HTERT RPE-1 (cell line): ENCODE measurements around the gene CNGB1.
"Not testable (repeated sequence)": the region's sequence is repeated elsewhere in the genome, so short reads cannot be mapped to it uniquely, and the experiment has no call there.

ENCODE experiments used
- in situ Hi-C: fragments of 300-500 bp; cut with MboI; formaldehyde crosslinking; loops from 4 replicates; pipeline ENCODE4 v1.14.3; 2020; ENCODE audit warnings: low sequenced_read_pairs

Gene CNGB1

GRCh38 chr16:57938484-57938883, 32.4 kb downstream of the CNGB1 start:
- in situ Hi-C loops: no loop called here

GRCh38 chr16:57937861-57938260, 33.1 kb downstream of the CNGB1 start:
- in situ Hi-C loops: no loop called here

- in situ Hi-C loops: no loop called here
Measured at GRCh38 chr16:57935904-57936303, 35.0 kb downstream of the CNGB1 start.

GRCh38 chr16:57930533-57930932, 40.4 kb downstream of the CNGB1 start:
- in situ Hi-C loops: no loop called here

- in situ Hi-C loops: no loop called here
Measured at GRCh38 chr16:57929250-57929649, 41.7 kb downstream of the CNGB1 start.

- in situ Hi-C loops: no loop called here
Measured at GRCh38 chr16:57926041-57926440, 44.9 kb downstream of the CNGB1 start.

GRCh38 chr16:57925310-57925709, 45.6 kb downstream of the CNGB1 start:
- in situ Hi-C loops: no loop called here

GRCh38 chr16:57924514-57924913, 46.4 kb downstream of the CNGB1 start:
- in situ Hi-C loops: no loop called here

- in situ Hi-C loops: no loop called here
Measured at GRCh38 chr16:57923841-57924240, 47.1 kb downstream of the CNGB1 start.

- in situ Hi-C loops: no loop called here
Measured at GRCh38 chr16:57923418-57923817, 47.5 kb downstream of the CNGB1 start.

GRCh38 chr16:57920880-57921229, 50.1 kb downstream of the CNGB1 start:
- in situ Hi-C loops: no loop called here

GRCh38 chr16:57920215-57920879, 50.6 kb downstream of the CNGB1 start:
- in situ Hi-C loops: no loop called here

- in situ Hi-C loops: no loop called here
Measured at GRCh38 chr16:57918994-57919393, 51.9 kb downstream of the CNGB1 start.

- in situ Hi-C loops: no loop called here
Measured at GRCh38 chr16:57918444-57918843, 52.5 kb downstream of the CNGB1 start.

- in situ Hi-C loops: not testable (repeated sequence)
Measured at GRCh38 chr16:57917929-57918328, 53.0 kb downstream of the CNGB1 start.

- in situ Hi-C loops: not testable (repeated sequence)
Measured at GRCh38 chr16:57917489-57917888, 53.4 kb downstream of the CNGB1 start.

GRCh38 chr16:57916735-57917438, 54.0 kb downstream of the CNGB1 start:
- in situ Hi-C loops: no loop called here

- in situ Hi-C loops: no loop called here
Measured at GRCh38 chr16:57915811-57916488, 55.0 kb downstream of the CNGB1 start.

- in situ Hi-C loops: no loop called here
Measured at GRCh38 chr16:57915267-57915666, 55.7 kb downstream of the CNGB1 start.

GRCh38 chr16:57914244-57915173, 56.4 kb downstream of the CNGB1 start:
- in situ Hi-C loops: no loop called here
